PFSK-1 (cell line): ENCODE measurements around the gene CTTNBP2.

Source experiments
- FOXP2 ChIP-seq: optimal IDR thresholded peaks from 2 replicates; pipeline ENCODE3; 2011; ENCODE audit warnings: borderline replicate concordance, control low read depth, inconsistent platforms; ENCODE audit not compliant: insufficient read depth; ENCODE audit errors: extremely low read length, extremely low read depth
- POLR2AphosphoS5 ChIP-seq: IDR thresholded peaks from 2 replicates; pipeline ENCODE4 v1.6.1; 2012; ENCODE audit warnings: low read depth, mild to moderate bottlenecking, control low read depth, low read length, moderate library complexity
- SIN3A ChIP-seq: IDR thresholded peaks from 2 replicates; pipeline ENCODE4 v1.6.1; 2012; ENCODE audit warnings: mild to moderate bottlenecking, low read length, moderate library complexity, borderline replicate concordance; ENCODE audit not compliant: insufficient read depth
- TAF1 ChIP-seq: IDR thresholded peaks from 2 replicates; pipeline ENCODE4 v1.6.1; 2012; ENCODE audit warnings: low read length, control low read depth, borderline replicate concordance; ENCODE audit not compliant: insufficient read depth
- TF ChIP-seq, protein P1 (sequence below), 2 experiments: IDR thresholded peaks; 2 replicates each; pipeline versions ENCODE4 v1.6.1 to v1.8.0; 2011 to 2012; ENCODE audit warnings: low read depth in 2 of 2, low read length in 2 of 2, control low read depth in 1 of 2, inconsistent platforms in 1 of 2, mild to moderate bottlenecking in 1 of 2, moderate library complexity in 1 of 2; ENCODE audit not compliant: insufficient read depth in 1 of 2

DNA sequence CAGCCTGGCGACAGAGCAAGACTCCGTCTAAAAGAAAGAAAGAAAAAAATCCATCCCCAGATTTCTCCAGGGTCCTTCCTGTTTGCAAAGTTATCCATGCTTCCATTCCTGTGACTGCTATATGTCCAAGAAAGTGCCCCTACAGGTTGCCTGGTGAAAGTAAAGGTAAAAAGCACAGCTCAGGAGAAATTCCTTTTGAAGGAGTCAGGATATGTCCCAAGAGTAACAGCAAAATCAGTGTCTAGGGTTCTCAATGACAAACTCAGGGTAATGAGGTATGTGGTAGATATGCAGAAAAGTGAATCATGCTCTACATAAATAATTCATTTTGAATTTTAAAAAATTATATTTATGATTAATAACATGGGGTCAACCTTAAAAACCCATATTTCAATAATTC lies 91.5 kb downstream of the CTTNBP2 start:
- TF ChIP-seq POLR2AphosphoS5 (no peak), FOXP2 (no peak), TAF1 (no peak), SIN3A (no peak)
- TF ChIP-seq, protein P1, sequence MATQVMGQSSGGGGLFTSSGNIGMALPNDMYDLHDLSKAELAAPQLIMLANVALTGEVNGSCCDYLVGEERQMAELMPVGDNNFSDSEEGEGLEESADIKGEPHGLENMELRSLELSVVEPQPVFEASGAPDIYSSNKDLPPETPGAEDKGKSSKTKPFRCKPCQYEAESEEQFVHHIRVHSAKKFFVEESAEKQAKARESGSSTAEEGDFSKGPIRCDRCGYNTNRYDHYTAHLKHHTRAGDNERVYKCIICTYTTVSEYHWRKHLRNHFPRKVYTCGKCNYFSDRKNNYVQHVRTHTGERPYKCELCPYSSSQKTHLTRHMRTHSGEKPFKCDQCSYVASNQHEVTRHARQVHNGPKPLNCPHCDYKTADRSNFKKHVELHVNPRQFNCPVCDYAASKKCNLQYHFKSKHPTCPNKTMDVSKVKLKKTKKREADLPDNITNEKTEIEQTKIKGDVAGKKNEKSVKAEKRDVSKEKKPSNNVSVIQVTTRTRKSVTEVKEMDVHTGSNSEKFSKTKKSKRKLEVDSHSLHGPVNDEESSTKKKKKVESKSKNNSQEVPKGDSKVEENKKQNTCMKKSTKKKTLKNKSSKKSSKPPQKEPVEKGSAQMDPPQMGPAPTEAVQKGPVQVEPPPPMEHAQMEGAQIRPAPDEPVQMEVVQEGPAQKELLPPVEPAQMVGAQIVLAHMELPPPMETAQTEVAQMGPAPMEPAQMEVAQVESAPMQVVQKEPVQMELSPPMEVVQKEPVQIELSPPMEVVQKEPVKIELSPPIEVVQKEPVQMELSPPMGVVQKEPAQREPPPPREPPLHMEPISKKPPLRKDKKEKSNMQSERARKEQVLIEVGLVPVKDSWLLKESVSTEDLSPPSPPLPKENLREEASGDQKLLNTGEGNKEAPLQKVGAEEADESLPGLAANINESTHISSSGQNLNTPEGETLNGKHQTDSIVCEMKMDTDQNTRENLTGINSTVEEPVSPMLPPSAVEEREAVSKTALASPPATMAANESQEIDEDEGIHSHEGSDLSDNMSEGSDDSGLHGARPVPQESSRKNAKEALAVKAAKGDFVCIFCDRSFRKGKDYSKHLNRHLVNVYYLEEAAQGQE (IDR thresholded peaks at IDR 0.05; ENCODE audit: insufficient read depth in 1 of 2, low read depth in 2 of 2, low read length in 2 of 2): no peak
